ENCODE results near the gene COPG2. TPM values are rescaled to one million over a fixed set of nuclear protein-coding genes. Genes with fewer than 3 reads are reported as not detected.
"Not testable (repeated sequence)": the region's sequence is repeated elsewhere in the genome, so short reads cannot be mapped to it uniquely, and the experiment has no call there.

The COPG2 gene
- total RNA-seq, 4 donors from 2014 or later = 12.5 to 15.0 (median 14.0) TPM

DNA sequence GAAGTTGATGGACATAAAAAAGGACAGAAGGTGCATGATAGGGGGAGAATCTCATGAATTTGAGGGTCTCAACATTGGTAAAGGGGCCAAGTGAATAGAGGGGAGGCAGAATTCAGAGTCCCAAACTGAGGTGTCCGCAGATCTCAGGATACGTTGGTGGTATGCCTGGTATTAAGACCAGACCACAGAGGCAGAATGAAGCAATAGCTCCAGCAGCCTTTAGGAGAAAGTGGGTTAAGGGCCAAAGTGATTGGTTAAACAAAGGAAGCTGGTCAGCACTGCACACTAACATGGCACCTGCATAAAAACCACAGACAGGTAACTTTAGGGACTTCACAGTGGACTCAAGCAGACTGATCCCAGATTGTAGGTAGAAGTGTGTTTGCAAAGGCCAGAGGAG lies 139.1 kb downstream of the COPG2 start:
- no peaks in the 10 kb centered on the region for H3K4me1 ChIP-seq
- H3K27me3 ChIP-seq = no peaks in the 10 kb centered on the region
- no peaks in the 10 kb centered on the region for H3K9me3 ChIP-seq
- intact Hi-C loops (cut with DNase I; ENCODE audit: low total_unique reads) = no loop called here
- no peak for TF ChIP-seq CTCF (IDR thresholded peaks at IDR 0.05 in 4 of 5, conservative IDR thresholded peaks at IDR 0.05 in 1 of 5)
- no peak for TF ChIP-seq POLR2A (IDR thresholded peaks at IDR 0.05)
- ATAC-seq (no peak), DNase-seq (no peak)
- in situ Hi-C loops (cut with MboI; ENCODE audit: low sequenced_read_pairs in 4 of 4) = no loop called here
- H3K27ac ChIP-seq = no peak overlapping the region
- H3K4me3 ChIP-seq = no peak overlapping the region
- H3K36me3 ChIP-seq = peaks cover 0 to 7% of the 10 kb centered on the region in 2 donors

DNA sequence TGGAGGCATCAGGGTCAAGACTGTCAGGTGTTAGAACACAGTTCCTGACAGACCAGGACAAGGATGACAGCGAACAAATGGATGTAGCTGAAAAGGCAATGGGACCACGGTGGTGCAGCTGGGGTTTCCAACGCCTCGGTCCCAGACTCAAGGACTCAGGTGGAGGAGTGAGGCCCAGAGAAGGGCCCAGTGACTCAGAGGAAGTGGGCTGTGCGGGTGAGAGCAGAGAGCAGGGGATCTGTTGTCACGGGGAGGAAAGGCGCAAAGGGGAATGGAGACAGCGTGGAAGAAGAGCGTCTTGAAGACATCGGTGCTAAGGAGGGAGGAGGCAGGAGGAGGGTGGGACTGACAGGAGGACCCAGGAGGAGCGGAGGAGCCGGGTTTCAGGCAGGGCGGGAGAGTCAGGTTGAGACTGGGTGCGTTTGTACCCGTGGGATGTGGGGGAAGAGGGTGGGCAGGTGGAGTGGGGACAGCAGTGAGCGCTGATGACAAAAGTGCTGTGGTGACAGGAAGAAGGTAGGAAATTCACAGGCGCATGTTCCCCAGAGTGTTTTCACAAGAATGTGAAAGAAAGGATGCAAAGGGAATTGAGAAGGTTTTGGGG lies 140.7 kb downstream of the COPG2 start:
- ATAC-seq; H3K36me3 ChIP-seq; intact Hi-C loops (cut with DNase I; ENCODE audit: low total_unique reads); H3K9me3 ChIP-seq; H3K27me3 ChIP-seq; DNase-seq; H3K27ac ChIP-seq; H3K4me1 ChIP-seq; H3K4me3 ChIP-seq; in situ Hi-C loops (cut with MboI; ENCODE audit: low sequenced_read_pairs in 4 of 4): not testable (repeated sequence)

- in situ Hi-C loops (cut with MboI; ENCODE audit: low sequenced_read_pairs in 4 of 4) (no loop called here), intact Hi-C loops (cut with DNase I; ENCODE audit: low total_unique reads) (no loop called here)
- no peaks in the 10 kb centered on the region for H3K36me3 ChIP-seq
- H3K4me1 ChIP-seq = no peaks in the 10 kb centered on the region
- DNase-seq (no peak), ATAC-seq (no peak)
- H3K4me3 ChIP-seq = no peak overlapping the region
- no peak for TF ChIP-seq CTCF (IDR thresholded peaks at IDR 0.05 in 4 of 5, conservative IDR thresholded peaks at IDR 0.05 in 1 of 5)
- no peak for TF ChIP-seq POLR2A (IDR thresholded peaks at IDR 0.05)
- no peak overlapping the region for H3K27ac ChIP-seq
- no peaks in the 10 kb centered on the region for H3K9me3 ChIP-seq
- no peaks in the 10 kb centered on the region for H3K27me3 ChIP-seq
These were observed 143.9 kb downstream of the COPG2 start for GRCh38 chr7:130524628-130525027.

- H3K9me3 ChIP-seq; H3K4me3 ChIP-seq; H3K36me3 ChIP-seq; H3K27ac ChIP-seq; DNase-seq; intact Hi-C loops (cut with DNase I; ENCODE audit: low total_unique reads); H3K27me3 ChIP-seq; in situ Hi-C loops (cut with MboI; ENCODE audit: low sequenced_read_pairs in 4 of 4); ATAC-seq; H3K4me1 ChIP-seq: not testable (repeated sequence)
These were observed 144.9 kb downstream of the COPG2 start for GRCh38 chr7:130523519-130524125.

- ATAC-seq (no peak), DNase-seq (no peak)
- Histone ChIP-seq H3K4me3 (no peak overlapping the region), H3K27ac (no peak overlapping the region), H3K4me1 (no peaks in the 10 kb centered on the region), H3K27me3 (no peaks in the 10 kb centered on the region), H3K36me3 (no peaks in the 10 kb centered on the region), H3K9me3 (no peaks in the 10 kb centered on the region)
- intact Hi-C loops (cut with DNase I; ENCODE audit: low total_unique reads) = no loop called here
- in situ Hi-C loops (cut with MboI; ENCODE audit: low sequenced_read_pairs in 4 of 4) = no loop called here
- TF ChIP-seq CTCF (IDR thresholded peaks at IDR 0.05 in 4 of 5, conservative IDR thresholded peaks at IDR 0.05 in 1 of 5) (no peak), POLR2A (IDR thresholded peaks at IDR 0.05) (no peak)
These were observed 147.1 kb downstream of the COPG2 start for GRCh38 chr7:130521258-130521951.
